Muscle of leg (tissue), 11 donors: ENCODE results near the gene PDK3. TPM values are rescaled to one million over a fixed set of nuclear protein-coding genes. Genes with fewer than 3 reads are reported as not detected.

ENCODE experiments used
- DNase-seq: peaks from one replicate; pipeline ENCODE4 v3.0.0; 2013
- H3K27ac ChIP-seq: one replicate; pipeline ENCODE4 v1.5.1; 2013; ENCODE audit warnings: mild to moderate bottlenecking, low read length, control low read depth
- H3K27me3 ChIP-seq: one replicate; pipeline ENCODE4 v1.6.1; 2013; ENCODE audit warnings: low read length; ENCODE audit not compliant: control insufficient read depth, insufficient read depth
- H3K36me3 ChIP-seq: one replicate; pipeline ENCODE4 v1.6.1; 2013; ENCODE audit warnings: low read length; ENCODE audit not compliant: control insufficient read depth, insufficient read depth
- H3K4me1 ChIP-seq: one replicate; pipeline ENCODE4 v1.6.1; 2013; ENCODE audit warnings: low read length; ENCODE audit not compliant: control insufficient read depth, insufficient read depth
- H3K4me3 ChIP-seq: one replicate; pipeline ENCODE4 v1.5.1; 2013; ENCODE audit warnings: low read length, control low read depth
- H3K9me3 ChIP-seq: replicated peaks from 2 replicates; pipeline ENCODE4 v1.6.1; 2013; ENCODE audit warnings: low read depth, low read length; ENCODE audit not compliant: control insufficient read depth
- WGBS: methylation state at CpG from one replicate; pipeline ENCODE4 v1.1.5; 2013; ENCODE audit warnings: missing lambda C conversion rate; ENCODE audit not compliant: insufficient coverage; 5-methylcytosine and 5-hydroxymethylcytosine counted together
- polyA plus RNA-seq, 8 donors: library from polyadenylated mRNA; unstranded; fragments of 120-200 nt; gene quantifications; one replicate each; pipeline versions ENCODE4 v1.2.1 to v1.2.3, GENCODE V29; 2013; ENCODE audit warnings: inconsistent platforms in 1 of 8, low replicate concordance in 1 of 8; ENCODE audit not compliant: insufficient read length in 8 of 8, insufficient read depth in 1 of 8
- total RNA-seq: library from RNA; stranded (reverse); fragments of 120-200 nt; gene quantifications from one replicate; pipeline ENCODE4 v1.2.4, GENCODE V29; 2013

Gene PDK3
- total and polyA plus RNA-seq, 9 donors = 1.6 to 5.6 (median 2.4) TPM

DNA sequence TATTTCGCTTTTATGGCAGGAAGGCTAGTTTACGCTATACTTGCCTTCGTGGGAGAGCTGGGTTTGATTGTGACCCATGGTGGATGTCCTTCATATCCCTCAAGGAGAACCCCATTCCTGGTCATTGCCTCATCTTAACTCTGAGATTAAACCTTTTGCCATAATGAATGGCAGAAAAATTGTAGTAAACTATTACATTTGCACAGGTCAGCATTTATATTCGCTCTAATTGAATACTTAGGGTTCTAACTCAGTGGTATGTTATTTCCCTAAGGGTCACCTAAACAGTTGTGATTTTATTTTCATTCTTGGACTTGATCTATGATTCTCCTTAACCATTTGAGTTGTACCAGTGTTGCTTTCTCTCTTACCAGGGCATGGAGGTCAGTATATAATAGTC lies 13.4 kb downstream of the PDK3 start:
- Histone ChIP-seq H3K27ac (no peak overlapping the region), H3K27me3 (peaks cover 15% of the 10 kb centered on the region), H3K4me3 (no peak overlapping the region), H3K9me3 (no peaks in the 10 kb centered on the region), H3K36me3 (no peaks in the 10 kb centered on the region), H3K4me1 (no peaks in the 10 kb centered on the region)
- 87% methylated on average over 3 of the region's 4 CpGs for WGBS
- no peak for DNase-seq

DNA sequence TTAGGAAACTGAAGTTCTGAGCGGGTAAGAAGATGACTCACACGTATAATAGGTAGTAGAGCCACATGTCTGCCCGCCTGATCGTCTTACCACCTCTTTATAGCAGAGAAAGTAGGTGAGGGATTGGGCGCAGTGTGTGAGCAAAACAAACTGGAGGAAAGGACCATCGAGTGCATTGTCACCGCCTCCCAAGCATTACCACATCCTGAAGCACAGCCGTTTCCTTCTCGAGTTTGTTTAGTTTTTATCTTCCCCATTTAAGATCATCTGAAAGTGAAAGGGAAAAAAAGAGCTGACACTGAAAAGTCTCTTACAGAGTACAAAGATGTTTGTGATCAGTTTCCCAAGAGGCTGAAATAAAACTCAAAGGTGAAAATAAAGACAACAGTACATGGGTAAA lies 14.8 kb downstream of the PDK3 start:
- no peak overlapping the region for H3K27ac ChIP-seq
- H3K36me3 ChIP-seq = no peaks in the 10 kb centered on the region
- WGBS = no CpG with 5 or more reads among the region's 9 CpGs
- H3K4me3 ChIP-seq = no peak overlapping the region
- H3K4me1 ChIP-seq = no peaks in the 10 kb centered on the region
- H3K27me3 ChIP-seq = peaks cover 16% of the 10 kb centered on the region
- DNase-seq = no peak
- no peaks in the 10 kb centered on the region for H3K9me3 ChIP-seq

DNA sequence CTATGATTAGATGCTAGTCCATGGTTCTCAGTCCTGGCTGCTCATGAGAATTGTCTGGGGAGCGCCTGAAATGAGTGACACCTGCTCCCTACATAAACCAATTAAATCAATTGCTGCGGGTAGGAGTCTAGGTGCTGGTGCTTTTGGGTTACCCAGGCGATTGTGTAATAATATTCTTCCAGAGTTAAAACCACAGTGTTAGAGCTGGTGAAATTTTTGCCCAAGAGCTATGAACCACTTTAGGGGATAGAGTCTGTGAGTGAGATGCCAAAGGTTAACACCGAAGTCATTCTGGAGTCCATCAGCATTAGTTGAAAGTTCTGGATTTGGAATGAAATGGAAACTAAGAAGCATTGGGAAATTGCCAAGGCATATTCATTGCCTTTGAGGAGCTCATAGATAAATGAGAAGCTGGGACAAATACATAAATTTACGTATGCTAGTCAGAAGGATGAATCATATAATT lies 15.3 kb downstream of the PDK3 start:
- Histone ChIP-seq H3K36me3 (no peaks in the 10 kb centered on the region), H3K27ac (peak overlapping the region; percentile 21), H3K4me1 (no peaks in the 10 kb centered on the region), H3K27me3 (peaks cover 17% of the 10 kb centered on the region), H3K4me3 (no peak overlapping the region), H3K9me3 (no peaks in the 10 kb centered on the region)
- no peak for DNase-seq
- 100% methylated on average over 1 of the region's 5 CpGs for WGBS

DNA sequence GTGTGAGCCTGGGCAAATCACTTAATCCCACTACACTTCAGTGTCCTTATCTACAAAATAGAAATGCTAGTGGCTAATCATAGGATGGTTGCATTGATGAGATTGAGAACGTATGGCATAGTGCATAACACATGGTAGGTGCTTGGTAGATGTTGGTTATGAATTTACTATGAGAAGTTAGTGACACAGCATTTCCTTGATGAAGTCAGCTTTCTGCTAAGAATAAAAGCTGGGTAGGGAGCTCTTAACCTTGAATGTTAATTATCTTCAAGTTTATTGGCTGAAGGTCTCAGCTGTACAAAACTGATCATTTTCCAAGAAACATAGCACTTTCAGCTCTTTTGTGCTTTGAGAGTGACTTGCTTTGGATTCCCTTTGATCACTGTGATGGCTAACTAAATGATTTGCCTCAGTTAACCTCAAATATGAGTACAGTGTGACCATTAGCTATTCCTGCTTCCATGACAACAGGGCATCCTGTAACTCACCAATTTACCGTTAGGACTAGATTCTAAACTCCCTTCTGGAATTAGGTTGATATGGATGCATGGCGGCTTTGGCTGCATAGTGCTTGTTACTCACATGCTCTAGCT lies 17.8 kb downstream of the PDK3 start:
- Histone ChIP-seq H3K9me3 (no peaks in the 10 kb centered on the region), H3K36me3 (no peaks in the 10 kb centered on the region), H3K27ac (no peak overlapping the region), H3K4me1 (no peaks in the 10 kb centered on the region), H3K27me3 (peaks cover 23% of the 10 kb centered on the region), H3K4me3 (no peak overlapping the region)
- 82% methylated on average over 2 of the region's 3 CpGs for WGBS
- DNase-seq = no peak

DNA sequence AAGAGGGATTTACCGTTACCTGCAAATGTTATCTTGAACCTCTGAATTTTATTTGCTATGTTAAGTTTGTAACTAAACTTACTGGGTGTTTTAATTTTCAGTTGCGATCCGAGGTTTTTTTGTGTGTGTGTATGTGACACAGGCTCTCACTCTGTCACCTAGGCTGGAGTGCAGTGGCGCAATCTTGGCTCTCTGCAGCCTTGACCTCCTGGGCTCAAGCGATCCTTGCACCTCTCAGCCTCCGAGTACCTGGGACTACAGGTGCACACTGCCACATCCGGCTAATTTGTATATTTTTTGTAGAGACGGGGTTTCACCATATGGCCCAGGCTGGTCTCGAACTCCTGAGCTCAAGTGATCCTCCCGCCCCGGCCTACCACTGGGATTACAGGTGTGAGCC lies 18.5 kb downstream of the PDK3 start:
- WGBS = 94% methylated on average over 6 of the region's 11 CpGs
- Histone ChIP-seq H3K27ac (no peak overlapping the region), H3K27me3 (peaks cover 26% of the 10 kb centered on the region), H3K4me3 (no peak overlapping the region), H3K4me1 (no peaks in the 10 kb centered on the region), H3K36me3 (no peaks in the 10 kb centered on the region), H3K9me3 (no peaks in the 10 kb centered on the region)
- no peak for DNase-seq

DNA sequence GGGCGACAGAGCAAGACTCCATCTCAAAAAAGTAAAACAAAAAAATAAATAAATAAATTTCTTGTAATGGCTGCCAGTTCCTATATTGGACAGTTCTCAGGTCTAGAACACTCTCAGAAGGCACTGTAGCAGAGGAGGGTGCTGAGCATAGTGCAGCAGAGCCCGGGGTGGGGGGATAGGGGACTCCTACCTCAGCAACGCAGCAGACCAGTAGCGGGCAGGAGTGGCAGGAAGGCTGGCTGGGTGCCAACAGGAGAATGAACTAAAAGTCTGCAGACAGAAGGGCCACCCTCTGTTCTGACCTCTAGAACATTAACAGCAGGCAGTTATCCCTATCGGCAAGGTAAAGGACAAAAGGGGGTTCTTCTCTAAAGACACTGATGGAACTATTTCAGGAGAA lies 20.2 kb downstream of the PDK3 start:
- Histone ChIP-seq H3K4me1 (no peaks in the 10 kb centered on the region), H3K4me3 (no peak overlapping the region), H3K27me3 (peaks cover 26% of the 10 kb centered on the region), H3K9me3 (no peaks in the 10 kb centered on the region), H3K27ac (no peak overlapping the region), H3K36me3 (no peaks in the 10 kb centered on the region)
- no peak for DNase-seq
- WGBS = 90% methylated on average over 2 of the region's 5 CpGs

DNA sequence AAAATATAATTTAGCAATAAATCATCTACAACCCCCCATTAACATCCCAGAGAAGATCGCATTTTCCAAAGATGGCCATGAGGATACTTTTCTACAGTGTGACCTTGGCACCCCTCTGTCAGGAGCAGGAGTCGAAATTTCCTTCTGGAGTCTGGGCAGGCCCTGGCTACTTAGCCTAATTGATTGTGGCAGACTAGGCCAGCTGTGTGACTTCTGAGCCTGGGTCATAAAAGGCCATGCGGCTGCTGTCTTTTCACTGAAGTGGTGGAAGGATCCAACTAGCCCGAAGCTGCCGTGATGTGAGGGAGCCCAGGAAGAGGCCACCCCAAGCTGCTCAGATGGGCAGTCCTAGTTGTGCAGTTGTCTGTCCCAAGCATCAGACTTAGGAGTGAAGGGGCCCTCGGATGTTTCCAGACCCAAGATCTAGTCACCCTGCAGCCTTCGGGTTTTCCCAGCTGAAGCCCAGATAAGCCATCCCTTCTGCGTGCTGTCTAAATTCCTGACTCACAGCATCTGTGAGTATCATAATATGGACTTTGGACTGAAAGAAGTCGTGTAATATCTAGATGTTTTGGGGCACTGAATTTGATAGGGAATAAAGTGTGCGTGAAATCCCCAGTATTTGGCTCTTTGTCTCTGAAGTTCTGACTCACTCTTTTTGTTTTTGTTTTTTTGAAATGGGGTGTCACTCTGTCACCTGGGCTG lies 21.0 kb downstream of the PDK3 start:
- H3K9me3 ChIP-seq = no peaks in the 10 kb centered on the region
- no peaks in the 10 kb centered on the region for H3K4me1 ChIP-seq
- no peak for DNase-seq
- H3K27ac ChIP-seq = no peak overlapping the region
- H3K27me3 ChIP-seq = peaks cover 26% of the 10 kb centered on the region
- no peak overlapping the region for H3K4me3 ChIP-seq
- WGBS = 78% methylated on average over 7 of the region's 10 CpGs
- H3K36me3 ChIP-seq = no peaks in the 10 kb centered on the region

DNA sequence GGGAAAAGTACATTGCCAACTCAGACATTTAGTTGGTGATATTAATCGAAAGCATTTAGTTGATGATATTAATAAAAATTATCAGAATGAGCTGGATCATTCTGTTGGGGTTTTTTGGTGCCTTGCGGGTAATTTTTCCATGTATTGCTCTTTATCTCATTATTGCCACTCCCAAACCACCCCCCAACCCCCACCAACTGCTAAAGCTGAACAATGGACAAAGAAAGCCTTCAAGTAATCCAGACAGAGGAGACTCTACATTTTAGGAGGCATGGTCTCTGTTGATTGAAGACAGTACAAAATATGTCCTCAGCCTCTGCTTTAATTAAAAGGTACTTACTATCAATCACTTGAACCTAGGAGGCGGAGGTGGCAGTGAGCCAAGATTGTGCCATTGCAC lies 22.5 kb downstream of the PDK3 start:
- H3K27me3 ChIP-seq = peaks cover 22% of the 10 kb centered on the region
- H3K27ac ChIP-seq = no peak overlapping the region
- no peak overlapping the region for H3K4me3 ChIP-seq
- H3K36me3 ChIP-seq = no peaks in the 10 kb centered on the region
- DNase-seq = no peak
- H3K4me1 ChIP-seq = no peaks in the 10 kb centered on the region
- no peaks in the 10 kb centered on the region for H3K9me3 ChIP-seq
- WGBS = no CpG with 5 or more reads among the region's 3 CpGs

DNA sequence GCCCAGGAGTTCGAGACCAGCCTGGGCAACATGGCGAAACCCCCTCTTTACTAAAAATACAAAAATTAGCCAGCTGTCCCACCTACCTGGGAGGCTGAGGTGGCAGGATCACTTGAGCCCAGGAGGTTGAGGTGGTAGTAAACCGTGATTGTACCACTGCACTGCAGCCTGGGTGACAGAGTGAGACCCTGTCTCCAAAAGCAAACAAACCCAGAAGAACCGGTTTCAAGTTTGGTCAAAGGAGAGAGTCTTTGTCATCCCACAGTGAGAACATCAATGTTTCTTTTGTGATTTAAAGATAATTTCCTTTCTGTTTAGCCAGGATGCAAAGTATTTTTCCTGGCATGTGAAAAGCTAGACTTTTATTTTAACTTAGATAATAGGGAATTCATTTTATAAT lies 26.7 kb downstream of the PDK3 start:
- H3K36me3 ChIP-seq = no peaks in the 10 kb centered on the region
- H3K27ac ChIP-seq = no peak overlapping the region
- H3K27me3 ChIP-seq = peaks cover 11% of the 10 kb centered on the region
- H3K4me1 ChIP-seq = peaks cover 2% of the 10 kb centered on the region
- no peak for DNase-seq
- H3K9me3 ChIP-seq = no peaks in the 10 kb centered on the region
- WGBS = 67% methylated on average over 1 of the region's 4 CpGs
- no peak overlapping the region for H3K4me3 ChIP-seq

DNA sequence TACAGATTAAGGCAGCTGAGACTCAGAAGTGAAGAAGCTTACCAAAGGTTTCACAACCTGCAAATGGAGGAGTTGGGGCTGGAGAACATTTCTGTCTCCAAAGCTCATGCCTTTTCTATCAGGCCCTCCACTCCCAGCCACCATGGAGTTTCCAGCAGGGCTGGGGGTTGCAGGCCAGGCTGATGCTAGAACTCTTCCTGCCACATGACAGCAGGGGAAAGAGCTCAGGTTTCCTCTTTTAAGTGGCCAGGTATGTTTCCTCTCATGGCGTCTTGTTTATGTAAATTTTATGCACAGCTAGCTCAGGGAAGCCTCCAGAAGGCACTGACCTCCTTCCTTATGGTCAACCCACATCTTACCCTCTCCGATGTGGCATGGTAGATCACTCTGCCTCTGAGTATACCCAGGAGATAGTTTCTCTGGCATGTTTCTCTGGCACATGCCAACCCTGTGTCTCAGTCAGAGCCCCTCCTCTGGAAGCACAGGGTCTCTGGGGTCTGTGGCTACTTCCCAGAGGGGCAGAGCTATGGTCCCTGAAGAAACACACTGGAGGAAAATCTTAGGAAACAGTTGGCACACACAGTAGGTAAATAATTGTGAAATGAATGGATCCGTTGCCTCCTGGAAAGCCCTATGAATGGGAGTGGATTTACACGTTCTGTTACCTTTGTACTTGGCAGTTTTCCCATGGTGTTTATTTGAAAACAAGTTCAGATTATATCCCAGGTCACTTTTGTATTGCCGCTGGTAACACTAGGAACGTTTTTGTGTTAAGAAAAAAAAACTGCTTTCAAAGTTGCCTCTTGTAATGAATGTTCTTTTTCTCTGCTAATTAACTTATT lies 28.9 kb downstream of the PDK3 start:
- peaks cover 11% of the 10 kb centered on the region for H3K27me3 ChIP-seq
- DNase-seq = no peak
- peaks cover 2% of the 10 kb centered on the region for H3K4me1 ChIP-seq
- H3K27ac ChIP-seq = no peak overlapping the region
- H3K36me3 ChIP-seq = no peaks in the 10 kb centered on the region
- no peak overlapping the region for H3K4me3 ChIP-seq
- 22% methylated on average over 2 of the region's 6 CpGs for WGBS
- H3K9me3 ChIP-seq = no peaks in the 10 kb centered on the region
